GM18508 (cell line): ENCODE measurements around the gene ZNF789.
"Not testable (repeated sequence)": the region's sequence is repeated elsewhere in the genome, so short reads cannot be mapped to it uniquely, and the experiment has no call there.

ENCODE experiments used
- ATAC-seq: cut with Tn5 transposase; IDR thresholded peaks from one replicate; pipeline ENCODE4 v1.9.1; 2021; ENCODE audit warnings: moderate number of reproducible peaks; ENCODE audit not compliant: insufficient read depth, unreplicated experiment

ZNF789 gene

DNA sequence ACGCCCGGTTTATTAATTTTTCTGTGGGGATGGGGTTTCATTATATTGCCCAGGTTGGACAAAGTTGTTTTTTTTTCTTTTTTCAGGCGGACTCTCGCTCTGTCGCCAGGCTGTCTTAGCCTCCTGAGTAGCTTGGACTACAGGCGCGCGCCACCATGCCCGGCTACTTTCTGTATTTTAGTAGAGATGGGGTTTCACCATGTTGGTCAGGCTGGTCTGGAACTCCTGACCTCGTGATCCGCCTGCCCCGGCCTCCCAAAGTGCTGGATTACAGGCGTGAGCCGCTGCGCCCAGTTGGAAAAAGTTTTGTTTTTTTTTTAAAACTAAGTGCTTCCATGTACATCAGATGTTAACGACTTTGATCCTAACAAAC is 27.9 kb downstream of the ZNF789 start:
- no peak for ATAC-seq

DNA sequence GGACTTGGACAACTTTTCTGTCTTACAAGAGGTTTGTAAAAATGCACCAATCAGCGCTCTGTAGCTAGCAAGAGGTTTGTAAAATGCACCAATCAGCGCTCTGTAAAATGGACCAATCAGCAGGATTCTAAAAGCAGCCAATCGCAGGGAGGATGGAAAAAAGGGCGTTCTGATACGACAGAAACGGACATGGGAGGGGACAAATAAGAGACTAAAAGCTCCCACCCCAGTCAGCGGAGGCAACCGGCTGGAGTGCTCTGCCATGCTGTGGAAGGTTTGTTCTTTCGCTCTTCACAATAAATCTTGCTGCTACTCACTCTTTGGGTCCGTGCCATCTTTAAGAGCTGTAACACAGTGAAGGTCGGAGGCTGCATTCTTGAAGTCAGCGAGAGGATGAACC is 28.5 kb downstream of the ZNF789 start:
- not testable (repeated sequence) for ATAC-seq

DNA sequence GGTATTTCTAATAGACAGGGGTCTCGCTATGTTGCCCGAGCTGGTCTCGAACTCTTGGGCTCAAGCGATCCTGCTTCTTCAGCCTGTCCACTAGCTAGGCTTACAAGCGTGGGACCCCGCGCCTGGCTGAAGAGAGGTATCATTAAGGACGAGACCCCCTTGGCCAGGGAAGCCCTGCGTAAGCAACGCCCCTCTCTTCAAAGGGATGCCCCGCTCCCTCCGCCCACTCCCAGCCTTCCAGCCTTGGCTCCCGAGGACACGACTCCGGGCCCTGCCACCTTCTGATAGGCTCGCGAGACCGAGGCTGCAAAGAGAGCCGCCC is 31.6 kb downstream of the ZNF789 start:
- ATAC-seq = no peak

GRCh38 chr7:99504603-99505323 is 32.1 kb downstream of the ZNF789 start, which contains the start of gene ZKSCAN5:
Gene ZKSCAN5 (plus strand): TSS chr7:99504662. CDS start chr7:99506045, 1,383 bp downstream.
- ATAC-seq = peak; percentile 50

GRCh38 chr7:99505324-99505662 is 32.6 kb downstream of the ZNF789 start:
- no peak for ATAC-seq

GRCh38 chr7:99514050-99514449 is 41.4 kb downstream of the ZNF789 start:
- ATAC-seq = no peak

DNA sequence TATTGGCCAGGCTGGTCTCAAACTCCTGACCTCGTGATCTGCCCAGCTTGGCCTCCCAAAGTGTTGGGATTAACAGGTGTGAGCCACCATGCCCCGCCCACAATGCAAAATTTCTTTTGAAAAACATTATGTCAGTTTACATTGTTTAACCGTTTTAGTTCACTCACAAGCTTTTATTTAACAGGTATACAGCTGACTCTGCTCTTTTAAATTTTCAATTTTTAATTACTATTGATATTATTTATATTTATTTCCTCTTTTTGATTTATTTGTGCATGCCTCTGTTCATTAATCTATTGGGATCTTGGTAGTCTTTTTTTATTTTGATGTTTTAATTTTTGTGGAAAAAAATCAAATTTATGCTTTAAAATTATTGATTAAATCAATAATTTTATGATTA is 48.7 kb downstream of the ZNF789 start:
- no peak for ATAC-seq

DNA sequence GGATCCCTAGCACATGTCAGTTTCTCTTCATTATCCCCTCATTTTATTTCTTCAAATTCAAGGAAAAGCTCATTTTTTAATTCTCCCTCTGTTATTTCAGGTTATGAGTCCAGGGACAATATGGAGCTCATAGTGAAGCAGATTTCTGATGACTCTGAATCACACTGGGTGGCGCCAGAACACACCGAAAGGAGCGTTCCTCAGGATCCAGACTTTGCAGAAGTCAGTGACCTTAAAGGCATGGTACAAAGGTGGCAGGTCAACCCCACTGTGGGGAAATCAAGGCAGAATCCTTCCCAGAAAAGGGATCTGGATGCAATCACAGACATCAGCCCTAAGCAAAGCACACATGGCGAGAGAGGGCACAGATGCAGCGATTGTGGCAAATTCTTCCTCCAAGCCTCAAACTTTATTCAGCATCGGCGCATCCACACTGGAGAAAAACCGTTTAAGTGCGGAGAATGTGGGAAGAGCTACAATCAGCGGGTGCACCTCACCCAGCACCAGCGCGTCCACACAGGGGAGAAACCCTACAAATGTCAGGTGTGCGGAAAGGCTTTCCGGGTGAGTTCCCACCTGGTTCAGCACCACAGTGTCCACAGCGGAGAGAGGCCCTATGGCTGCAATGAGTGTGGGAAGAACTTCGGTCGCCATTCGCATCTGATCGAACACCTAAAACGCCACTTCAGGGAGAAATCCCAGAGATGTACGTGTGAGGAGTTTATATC is 53.2 kb downstream of the ZNF789 start:
- ATAC-seq = no peak

DNA sequence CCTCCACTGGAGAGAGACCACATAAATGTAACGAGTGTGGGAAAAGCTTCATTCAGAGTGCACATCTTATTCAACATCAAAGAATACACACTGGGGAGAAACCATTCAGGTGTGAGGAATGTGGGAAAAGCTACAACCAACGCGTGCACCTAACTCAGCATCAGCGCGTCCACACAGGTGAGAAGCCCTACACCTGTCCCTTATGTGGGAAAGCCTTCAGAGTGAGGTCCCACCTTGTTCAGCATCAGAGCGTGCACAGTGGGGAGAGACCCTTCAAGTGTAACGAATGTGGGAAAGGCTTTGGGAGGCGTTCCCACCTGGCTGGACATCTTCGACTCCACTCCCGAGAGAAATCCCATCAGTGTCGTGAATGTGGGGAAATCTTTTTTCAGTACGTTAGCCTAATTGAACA is 58.7 kb downstream of the ZNF789 start:
- ATAC-seq = no peak

DNA sequence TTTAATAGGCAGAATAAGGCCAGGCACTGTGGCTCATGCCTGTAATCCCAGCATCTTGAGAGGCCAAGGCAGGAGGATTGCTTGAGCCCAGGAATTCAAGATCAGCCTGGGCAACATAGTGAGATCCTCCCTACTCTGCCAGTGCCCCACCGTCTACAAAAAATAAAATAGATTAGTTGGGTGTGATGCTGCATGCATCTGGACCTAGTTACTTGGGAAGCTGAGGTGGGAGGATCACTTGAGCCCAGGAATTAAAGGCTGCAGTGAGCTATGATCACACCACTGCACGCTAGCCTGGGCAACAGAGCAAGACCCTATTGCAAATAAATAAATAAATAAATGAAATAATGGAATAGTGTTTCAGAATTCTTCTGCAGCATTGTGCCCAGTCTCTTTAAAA is 63.0 kb downstream of the ZNF789 start:
- no peak for ATAC-seq
